HG03575 (cell line): ENCODE data around the gene FLNB.

Source experiments
- ATAC-seq: cut with Tn5 transposase; IDR thresholded peaks from one replicate; pipeline ENCODE4 v1.9.1; 2021; ENCODE audit not compliant: unreplicated experiment, insufficient number of reproducible peaks, low FRiP score; ENCODE audit errors: extremely low read depth

Gene FLNB

GRCh38 chr3:58008141-58009025 is at the start of gene FLNB:
FLNB (plus strand) TSS chr3:58008422; CDS start chr3:58008565, 143 bp downstream.
- no peak for ATAC-seq

DNA sequence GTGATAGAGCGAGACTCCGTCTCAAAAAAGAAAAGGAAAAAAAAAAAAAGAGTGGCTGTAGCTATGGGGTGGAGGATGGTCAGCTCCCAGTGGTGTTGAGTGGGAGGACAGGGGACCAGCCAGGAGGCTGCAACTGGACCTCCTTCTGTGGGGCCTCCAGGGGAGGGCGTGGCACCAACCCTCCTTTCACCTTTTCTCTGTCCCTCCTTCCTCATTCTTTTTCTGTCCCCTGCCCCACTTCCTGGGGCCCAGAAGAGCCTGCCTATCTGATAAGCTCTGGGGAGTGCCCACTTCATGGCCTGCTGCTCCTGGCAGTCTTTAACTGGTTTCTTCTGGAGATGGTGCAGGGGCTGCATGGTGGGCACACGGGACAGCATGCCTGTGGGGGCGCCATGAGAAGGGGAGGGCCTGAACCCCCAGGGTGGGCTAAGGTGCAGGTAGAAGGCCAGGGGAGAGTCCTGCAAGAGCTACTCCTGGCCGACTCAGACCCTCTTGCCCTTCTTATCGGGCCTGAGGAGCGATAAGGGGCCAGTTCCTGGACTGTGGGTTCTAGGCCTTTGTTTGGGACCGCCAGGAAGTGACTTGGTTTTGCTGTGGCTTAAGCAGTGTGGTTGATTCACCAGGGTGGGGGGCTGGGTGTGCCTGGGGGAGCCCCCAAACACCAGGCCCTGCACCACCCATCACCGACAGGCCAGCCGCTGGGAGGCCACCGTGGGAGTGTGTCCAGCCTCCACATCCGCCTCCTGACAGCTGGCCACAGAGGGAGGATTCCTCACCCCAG is 49.4 kb upstream of the FLNB start:
- no peak for ATAC-seq

GRCh38 chr3:57959423-57960173 is 48.6 kb upstream of the FLNB start:
- ATAC-seq: no peak

GRCh38 chr3:57960174-57960505 is 48.1 kb upstream of the FLNB start:
- ATAC-seq: no peak

DNA sequence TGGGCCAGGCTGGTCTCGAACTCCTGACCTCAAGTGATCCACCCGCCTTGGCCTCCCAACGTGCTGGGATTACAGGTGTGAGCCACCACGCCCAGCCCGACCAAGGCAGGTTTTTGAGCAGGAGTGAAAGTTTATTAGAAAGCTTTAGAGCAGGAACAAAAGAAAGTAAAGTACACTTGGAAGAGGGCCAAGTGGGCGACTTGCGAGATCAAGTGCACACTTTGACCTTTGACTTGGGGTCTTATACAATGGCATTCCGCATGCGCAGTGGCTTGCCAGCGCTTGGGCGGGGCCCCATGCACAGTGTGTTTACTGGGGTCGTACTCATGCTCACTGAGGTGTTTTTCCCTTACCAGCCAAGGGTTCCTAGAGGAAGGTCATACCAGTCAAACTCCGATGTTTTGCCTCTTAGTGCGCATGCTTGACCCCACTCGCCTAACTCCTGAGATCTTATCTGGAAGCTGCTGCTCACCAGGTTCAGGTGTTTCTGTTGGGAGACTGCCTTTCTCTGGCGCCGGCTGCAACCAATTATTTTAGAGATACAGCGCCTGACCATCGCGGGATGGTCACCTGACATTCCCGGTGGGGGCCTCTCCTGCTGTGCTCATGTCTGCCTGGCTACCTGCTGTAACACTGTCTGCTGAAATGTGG is 46.9 kb upstream of the FLNB start:
- ATAC-seq: no peak

DNA sequence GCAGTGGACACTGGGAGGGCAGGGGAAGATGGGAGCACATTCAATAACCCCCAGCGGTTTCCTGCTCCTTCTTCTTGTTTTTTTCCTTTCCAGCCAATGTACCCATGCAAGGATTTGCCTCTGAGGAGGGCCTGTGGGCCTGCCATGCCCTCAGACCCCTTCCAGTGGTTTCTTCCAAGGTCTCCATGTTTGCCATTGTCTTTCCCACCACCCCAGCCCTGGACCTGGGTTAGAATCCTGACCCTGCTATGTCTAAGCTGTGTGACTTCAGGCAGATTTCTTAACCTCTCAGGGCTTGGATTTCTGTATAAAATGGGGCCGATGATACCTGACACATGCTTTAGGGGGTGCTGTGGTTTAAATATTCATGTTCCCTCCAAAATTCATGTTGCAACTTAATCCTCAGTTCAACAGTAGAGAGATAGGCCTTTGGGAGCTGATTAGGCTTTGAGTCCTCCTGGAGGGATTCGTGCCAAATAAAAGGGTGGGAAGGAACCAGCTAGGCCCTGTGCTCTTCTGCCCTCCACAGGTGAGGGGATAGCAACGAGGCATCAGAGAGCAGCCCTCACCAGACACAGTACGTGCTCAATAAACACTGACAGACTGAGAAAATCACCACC is 46.3 kb upstream of the FLNB start:
- no peak for ATAC-seq

- ATAC-seq: no peak
Measured at GRCh38 chr3:57962448-57962834, 45.8 kb upstream of the FLNB start.

- ATAC-seq: no peak
Measured at GRCh38 chr3:57963811-57964346, 44.3 kb upstream of the FLNB start.

GRCh38 chr3:57966829-57967228 is 41.4 kb upstream of the FLNB start:
- ATAC-seq: no peak

- no peak for ATAC-seq
Measured at GRCh38 chr3:57967590-57967989, 40.6 kb upstream of the FLNB start.

- no peak for ATAC-seq
Measured at GRCh38 chr3:57968501-57968900, 39.7 kb upstream of the FLNB start.

GRCh38 chr3:57971975-57972374 is 36.2 kb upstream of the FLNB start:
- no peak for ATAC-seq

DNA sequence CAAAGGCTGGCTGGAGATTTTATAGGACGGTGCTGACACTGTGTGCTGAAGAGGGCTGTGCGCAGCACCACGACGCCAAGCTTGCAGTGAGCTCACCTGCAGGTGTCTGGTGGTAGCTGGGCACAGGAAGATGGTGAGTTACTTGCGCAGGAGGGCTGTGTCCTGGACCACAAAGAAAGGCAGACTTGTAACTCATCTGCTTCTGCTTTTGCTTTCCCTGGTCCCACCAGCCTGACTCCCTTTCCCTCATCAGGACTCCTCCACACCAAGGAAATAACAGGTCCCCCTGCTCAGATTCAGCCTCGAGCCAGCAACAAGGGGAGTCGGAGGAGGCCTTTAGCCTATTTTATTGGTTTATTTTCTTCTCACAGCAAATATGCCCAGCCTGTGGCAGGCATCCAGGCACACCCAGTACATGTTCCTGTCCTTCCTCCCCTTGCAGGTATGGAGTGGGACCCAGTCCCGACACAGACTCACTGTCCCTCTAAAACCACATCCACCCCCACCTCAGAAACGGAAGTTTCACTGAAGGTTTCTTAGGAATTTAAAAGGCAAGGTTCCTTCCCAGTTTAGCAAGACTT is 35.6 kb upstream of the FLNB start:
- ATAC-seq: no peak

DNA sequence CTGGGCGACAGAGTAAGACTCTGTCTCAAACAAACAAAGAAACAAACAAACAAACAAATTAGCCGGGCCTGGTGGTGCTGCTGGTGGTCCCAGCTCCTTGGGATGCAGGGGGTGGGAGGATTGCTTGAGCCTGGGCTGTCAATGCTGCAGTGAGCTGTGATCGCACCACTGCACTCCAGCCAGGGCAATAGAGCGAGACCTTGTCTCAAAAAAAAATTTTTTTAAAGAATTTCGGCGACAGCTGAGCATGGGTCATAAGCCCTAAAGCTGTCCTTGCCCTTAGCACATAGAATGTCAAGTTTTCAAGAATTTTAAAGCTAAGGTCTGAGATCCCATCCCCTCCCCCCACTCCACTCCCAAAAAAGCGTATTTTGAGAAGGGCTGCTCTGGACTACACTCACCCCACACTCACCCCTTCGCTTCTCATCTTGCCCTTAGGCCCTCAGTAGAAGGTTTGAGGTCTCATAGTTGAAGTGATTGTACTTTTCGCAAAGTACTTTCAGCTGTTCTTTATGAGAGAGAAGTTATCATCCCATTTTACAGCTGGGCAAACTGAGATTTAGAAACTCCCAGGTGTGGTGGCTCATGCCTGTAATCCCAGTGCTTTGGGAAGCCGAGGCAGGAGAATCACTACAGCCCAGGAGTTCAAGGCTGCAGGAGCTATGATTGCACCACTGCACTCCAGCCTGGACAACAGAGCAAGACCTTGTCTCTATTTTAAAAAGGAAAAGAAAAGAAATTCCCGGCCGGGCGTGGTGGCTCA is 34.3 kb upstream of the FLNB start:
- no peak for ATAC-seq

- no peak for ATAC-seq
Measured at GRCh38 chr3:57974796-57975388, 33.3 kb upstream of the FLNB start.

DNA sequence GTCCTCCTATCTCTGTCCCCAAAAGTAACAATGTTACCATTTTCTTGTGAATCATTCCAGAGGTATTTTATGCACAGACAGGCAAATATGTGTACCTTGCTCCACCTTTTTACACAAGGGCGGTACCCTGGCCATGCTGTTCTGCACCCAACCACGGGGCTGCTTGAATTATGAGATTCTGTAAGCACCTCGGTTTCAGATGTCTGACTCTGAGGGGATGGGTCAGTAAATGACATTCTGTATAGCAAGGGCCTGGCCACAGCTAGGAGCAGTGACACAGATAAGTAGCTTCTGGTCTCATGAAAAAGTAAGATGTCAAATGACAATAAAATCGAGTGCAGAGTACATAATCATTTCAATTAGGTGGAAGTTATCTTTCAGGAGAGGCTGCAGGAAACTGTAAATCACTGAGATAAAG is 30.4 kb upstream of the FLNB start:
- no peak for ATAC-seq

DNA sequence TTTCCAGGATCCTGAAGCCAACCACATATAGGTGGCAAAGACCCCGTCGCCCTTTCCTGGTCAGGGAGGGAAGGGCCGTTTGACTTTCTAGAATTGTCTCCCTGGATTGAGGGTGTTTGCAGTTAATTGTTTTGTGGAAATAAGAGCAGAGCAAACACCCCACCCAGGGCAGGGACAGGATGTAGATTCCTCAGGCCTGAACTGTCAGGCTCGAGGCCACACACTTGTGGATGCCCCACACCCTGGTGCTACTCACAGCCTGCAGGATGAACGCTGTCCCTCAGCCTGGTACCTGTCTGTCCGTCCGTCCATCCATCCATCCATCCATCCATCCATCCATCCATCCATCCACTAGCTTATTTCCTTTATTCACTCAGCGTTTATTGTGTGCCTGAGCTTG is 29.9 kb upstream of the FLNB start:
- ATAC-seq: no peak
